Central memory CD8-positive, alpha-beta T cell (primary cell): ENCODE measurements around the gene CCDC171.
"Not testable (repeated sequence)": the region's sequence is repeated elsewhere in the genome, so short reads cannot be mapped to it uniquely, and the experiment has no call there.

ENCODE experiments used
- ATAC-seq: fragments of 150-1000 bp; cut with Tn5 transposase; replicated peaks from 2 replicates; pipeline ENCODE4 v1.10.0; 2022; ENCODE audit warnings: mild to moderate bottlenecking, moderate FRiP score, moderate number of reproducible peaks; ENCODE audit not compliant: poor library complexity, severe bottlenecking; ENCODE audit errors: extremely low read depth
- DNase-seq, 2 donors: peaks; one replicate each; pipeline ENCODE4 v3.0.0; 2021; ENCODE audit warnings: low spot score in 2 of 2
- H3K27ac Mint-ChIP-seq: one replicate; pipeline ENCODE4 v1.8.0; 2022; ENCODE audit warnings: low read depth, mild to moderate bottlenecking, moderate library complexity, mixed read lengths
- H3K27me3 Mint-ChIP-seq: one replicate; pipeline ENCODE4 v1.8.0; 2022; ENCODE audit warnings: mixed read lengths
- H3K36me3 Mint-ChIP-seq: one replicate; pipeline ENCODE4 v1.8.0; 2022; ENCODE audit warnings: mild to moderate bottlenecking, moderate library complexity, mixed read lengths; ENCODE audit not compliant: insufficient read depth
- H3K4me1 Mint-ChIP-seq: one replicate; pipeline ENCODE4 v1.8.0; 2022; ENCODE audit warnings: mixed read lengths
- H3K4me3 Mint-ChIP-seq: one replicate; pipeline ENCODE4 v1.8.0; 2022; ENCODE audit warnings: mild to moderate bottlenecking, moderate library complexity, mixed read lengths
- H3K9me3 Mint-ChIP-seq: one replicate; pipeline ENCODE4 v1.8.0; 2022; ENCODE audit warnings: mixed read lengths

CCDC171 gene

DNA sequence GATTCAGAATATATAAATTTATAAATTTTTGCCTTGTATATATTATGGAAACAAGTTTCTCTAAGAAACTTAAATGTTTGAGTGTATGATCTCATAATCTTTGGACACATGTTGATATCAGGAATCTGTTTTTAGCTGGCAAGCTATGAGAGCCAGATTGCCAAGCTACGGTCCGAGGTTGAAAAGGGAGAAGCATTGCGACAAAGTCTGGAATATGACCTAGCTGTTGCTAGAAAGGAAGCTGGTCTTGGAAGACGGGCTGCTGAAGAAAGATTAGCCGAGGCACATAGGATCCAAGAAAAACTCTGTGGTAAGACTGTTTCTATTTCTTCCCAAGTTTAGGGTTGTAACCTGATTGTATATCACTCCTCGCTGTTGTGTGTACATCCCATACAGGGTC, 25.9 kb downstream of the CCDC171 start:
- no peaks in the 10 kb centered on the region for H3K36me3 Mint-ChIP-seq
- ATAC-seq: no peak
- H3K4me1 Mint-ChIP-seq: no peaks in the 10 kb centered on the region
- no peaks in the 10 kb centered on the region for H3K27me3 Mint-ChIP-seq
- no peak for DNase-seq
- H3K4me3 Mint-ChIP-seq: no peak overlapping the region
- no peaks in the 10 kb centered on the region for H3K9me3 Mint-ChIP-seq
- H3K27ac Mint-ChIP-seq: no peak overlapping the region

DNA sequence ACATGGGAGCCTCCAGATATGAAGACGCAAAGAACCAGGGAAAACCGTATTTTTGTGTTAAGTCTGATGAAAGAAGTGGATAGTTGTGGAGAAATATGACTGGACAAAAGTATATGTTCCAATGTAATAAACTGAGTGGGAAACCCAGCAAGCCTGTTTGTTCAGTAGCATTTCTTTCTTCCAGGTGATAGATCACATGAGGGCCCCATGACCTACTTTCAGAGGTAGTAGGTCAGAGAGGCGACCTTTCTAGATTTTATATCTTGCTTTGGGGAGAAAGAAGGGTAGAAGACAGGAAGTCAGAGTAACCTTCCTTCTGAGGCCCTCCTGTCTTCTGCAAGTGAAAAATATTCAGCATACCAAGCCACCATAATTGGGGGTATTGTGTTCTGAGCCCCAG, 31.5 kb downstream of the CCDC171 start:
- ATAC-seq: no peak

DNA sequence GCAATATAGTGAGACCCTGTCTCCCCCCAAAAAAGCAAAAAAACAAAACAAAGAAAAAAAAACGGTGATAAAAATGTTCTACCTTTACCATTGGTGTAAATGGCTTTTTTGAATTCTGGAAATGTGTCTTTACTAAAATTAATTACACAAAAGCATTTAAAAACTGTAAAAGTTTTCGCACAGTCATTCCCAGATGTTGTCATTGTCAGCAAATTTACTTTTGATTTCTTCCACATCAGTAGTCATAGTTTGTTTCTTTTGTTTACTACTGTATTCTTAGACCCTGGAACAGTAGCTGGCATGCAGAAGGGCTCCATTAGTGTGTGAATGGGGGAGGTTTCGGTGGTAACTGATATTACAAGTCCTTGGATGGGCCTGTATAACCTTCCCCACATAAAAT, 39.5 kb downstream of the CCDC171 start:
- no peak for ATAC-seq
- Mint-ChIP-seq H3K27ac (no peak overlapping the region), H3K36me3 (no peaks in the 10 kb centered on the region), H3K27me3 (no peaks in the 10 kb centered on the region), H3K4me3 (no peak overlapping the region), H3K9me3 (no peaks in the 10 kb centered on the region), H3K4me1 (no peaks in the 10 kb centered on the region)
- no peak for DNase-seq

More for the DNA sequence above, 31.5 kb downstream of the CCDC171 start:
- DNase-seq: no peak
- Mint-ChIP-seq H3K4me1 (no peaks in the 10 kb centered on the region), H3K4me3 (no peak overlapping the region), H3K27ac (no peak overlapping the region), H3K9me3 (no peaks in the 10 kb centered on the region), H3K27me3 (no peaks in the 10 kb centered on the region), H3K36me3 (no peaks in the 10 kb centered on the region)

DNA sequence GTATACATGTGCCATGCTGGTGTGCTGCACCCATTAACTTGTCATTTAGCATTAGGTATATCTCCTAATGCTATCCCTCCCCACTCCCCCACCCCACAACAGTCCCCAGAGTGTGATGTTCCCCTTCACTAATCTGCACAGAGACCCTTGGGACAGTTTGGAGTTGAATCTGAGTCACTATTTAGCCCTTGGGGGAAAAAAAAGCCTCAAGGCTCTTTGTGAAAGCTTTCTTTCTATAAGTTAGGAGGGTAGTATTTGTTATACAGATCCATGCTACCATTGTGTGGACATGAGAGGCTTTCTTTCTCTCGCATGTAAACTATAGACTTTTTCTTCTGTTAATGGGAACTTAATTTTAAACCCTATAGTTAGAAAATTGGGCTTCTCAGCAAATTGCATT, 40.1 kb downstream of the CCDC171 start:
- H3K9me3 Mint-ChIP-seq, DNase-seq, H3K4me3 Mint-ChIP-seq, H3K4me1 Mint-ChIP-seq, ATAC-seq, H3K27ac Mint-ChIP-seq, H3K36me3 Mint-ChIP-seq, H3K27me3 Mint-ChIP-seq: not testable (repeated sequence)

DNA sequence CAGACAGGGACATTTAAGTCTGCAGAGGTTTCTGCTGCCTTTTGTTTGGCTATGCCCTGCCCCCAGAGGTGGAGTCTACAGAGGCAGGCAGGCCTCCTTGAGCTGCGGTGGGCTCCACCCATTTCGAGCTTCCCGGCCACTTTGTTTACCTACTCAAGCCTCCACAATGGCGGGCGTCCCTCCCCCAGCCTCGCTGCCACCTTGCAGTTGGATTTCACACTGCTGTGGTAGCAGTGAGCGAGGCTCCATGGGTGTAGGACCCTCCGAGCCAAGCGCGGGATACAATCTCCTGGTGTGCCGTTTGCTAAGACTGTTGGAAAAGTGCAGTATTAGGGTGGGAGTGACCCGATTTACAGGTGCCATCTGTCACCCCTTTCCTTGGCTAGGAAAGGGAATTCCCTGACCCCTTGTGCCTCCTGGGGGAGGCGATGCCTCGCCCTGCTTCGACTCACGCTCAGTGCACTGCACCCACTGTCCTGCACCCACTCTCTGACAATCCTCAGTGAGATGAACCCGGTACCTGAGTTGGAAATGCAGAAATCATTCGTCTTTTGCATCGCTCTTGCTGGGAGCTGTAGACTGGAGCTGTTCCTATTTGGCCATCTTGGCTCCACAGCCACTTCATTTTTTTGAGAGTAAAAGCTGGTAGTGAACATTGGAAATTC, 48.0 kb downstream of the CCDC171 start:
- not testable (repeated sequence) for H3K27ac Mint-ChIP-seq, H3K27me3 Mint-ChIP-seq, H3K9me3 Mint-ChIP-seq, ATAC-seq, H3K4me1 Mint-ChIP-seq, H3K4me3 Mint-ChIP-seq, DNase-seq, H3K36me3 Mint-ChIP-seq

DNA sequence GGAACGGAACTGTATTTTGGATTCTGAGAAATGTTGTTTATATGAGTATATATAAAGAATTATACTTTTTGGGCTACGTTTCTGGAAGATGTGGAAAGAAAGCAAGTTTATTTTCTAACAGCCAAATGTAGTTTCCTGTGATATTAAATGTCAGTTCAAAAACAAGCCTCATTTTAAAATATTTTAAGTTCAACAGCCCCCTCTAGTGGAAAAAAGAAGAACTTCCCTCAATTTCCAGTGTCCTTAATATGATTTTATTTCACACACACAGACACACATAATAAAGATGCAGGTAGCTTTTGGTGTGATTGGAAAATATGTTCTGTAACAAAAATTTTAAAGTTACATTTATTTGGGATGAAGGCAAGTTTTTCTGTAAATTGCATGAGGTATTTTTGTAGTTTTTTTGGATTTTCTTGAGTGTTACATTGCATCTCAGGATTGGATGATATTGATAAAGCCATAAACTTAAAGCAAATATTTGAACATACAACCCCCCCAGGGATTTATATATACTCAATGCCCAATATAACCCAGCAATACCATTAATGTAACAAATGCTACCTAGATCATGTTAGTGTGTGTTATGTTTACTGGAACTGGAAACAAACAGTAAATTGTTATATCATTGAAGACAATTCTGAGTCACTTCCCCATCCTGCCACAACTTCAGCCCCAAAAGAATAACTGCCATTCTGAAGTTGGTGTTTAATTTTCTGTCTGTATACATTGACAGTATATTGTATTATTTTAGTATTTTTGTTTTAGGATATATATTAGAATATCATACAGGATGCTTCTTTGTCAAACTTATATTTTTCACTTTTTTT, 54.0 kb downstream of the CCDC171 start:
- ATAC-seq (no peak), DNase-seq (no peak)
- Mint-ChIP-seq H3K4me1 (no peaks in the 10 kb centered on the region), H3K9me3 (no peaks in the 10 kb centered on the region), H3K27ac (no peak overlapping the region), H3K4me3 (no peak overlapping the region), H3K27me3 (no peaks in the 10 kb centered on the region), H3K36me3 (no peaks in the 10 kb centered on the region)

DNA sequence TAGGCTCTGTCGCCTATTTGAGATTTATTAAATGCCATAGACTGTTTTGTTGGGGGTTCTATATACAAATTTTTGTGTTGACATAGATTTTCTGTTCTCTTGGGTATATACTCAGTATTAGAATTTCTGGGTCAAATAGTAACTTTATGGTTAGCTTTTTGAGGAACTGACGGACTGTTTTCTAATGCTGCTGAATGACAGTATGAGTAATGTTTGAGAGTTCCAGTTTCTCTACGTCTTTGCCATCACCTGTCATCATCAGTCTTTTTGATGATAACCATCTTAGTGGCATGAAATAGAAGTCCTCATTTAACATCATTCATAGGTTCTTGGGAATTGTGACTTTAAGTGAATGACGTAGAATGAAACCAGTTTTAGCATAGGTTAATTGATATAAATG, 60.1 kb downstream of the CCDC171 start:
- no peak for DNase-seq
- Mint-ChIP-seq H3K27me3 (no peaks in the 10 kb centered on the region), H3K4me1 (no peaks in the 10 kb centered on the region), H3K4me3 (no peak overlapping the region), H3K27ac (no peak overlapping the region), H3K9me3 (no peaks in the 10 kb centered on the region), H3K36me3 (no peaks in the 10 kb centered on the region)
- no peak for ATAC-seq

DNA sequence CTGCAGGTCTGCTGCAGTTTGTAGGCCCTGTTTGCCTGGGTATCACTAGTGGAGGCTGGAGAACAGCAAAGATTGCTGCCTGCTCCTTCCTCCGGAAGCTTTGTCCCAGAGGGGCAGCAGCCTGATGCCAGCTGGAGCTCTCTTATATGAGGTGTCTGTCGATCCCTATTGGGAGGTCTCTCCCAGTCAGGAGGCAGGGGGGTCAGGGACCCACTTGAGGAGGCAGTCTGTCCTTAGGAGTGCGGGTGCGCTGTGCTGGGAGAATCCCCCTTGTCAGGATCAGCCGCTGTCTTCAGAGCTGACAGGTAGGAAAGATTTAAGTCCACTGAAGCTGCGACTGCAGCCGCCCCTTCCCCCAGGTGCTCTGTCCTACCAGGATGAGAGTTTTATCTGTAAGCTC, 64.9 kb downstream of the CCDC171 start:
- Mint-ChIP-seq H3K27ac (no peak overlapping the region), H3K36me3 (no peaks in the 10 kb centered on the region), H3K4me1 (no peaks in the 10 kb centered on the region), H3K27me3 (no peaks in the 10 kb centered on the region), H3K4me3 (no peak overlapping the region), H3K9me3 (no peaks in the 10 kb centered on the region)
- ATAC-seq: no peak
- no peak for DNase-seq

DNA sequence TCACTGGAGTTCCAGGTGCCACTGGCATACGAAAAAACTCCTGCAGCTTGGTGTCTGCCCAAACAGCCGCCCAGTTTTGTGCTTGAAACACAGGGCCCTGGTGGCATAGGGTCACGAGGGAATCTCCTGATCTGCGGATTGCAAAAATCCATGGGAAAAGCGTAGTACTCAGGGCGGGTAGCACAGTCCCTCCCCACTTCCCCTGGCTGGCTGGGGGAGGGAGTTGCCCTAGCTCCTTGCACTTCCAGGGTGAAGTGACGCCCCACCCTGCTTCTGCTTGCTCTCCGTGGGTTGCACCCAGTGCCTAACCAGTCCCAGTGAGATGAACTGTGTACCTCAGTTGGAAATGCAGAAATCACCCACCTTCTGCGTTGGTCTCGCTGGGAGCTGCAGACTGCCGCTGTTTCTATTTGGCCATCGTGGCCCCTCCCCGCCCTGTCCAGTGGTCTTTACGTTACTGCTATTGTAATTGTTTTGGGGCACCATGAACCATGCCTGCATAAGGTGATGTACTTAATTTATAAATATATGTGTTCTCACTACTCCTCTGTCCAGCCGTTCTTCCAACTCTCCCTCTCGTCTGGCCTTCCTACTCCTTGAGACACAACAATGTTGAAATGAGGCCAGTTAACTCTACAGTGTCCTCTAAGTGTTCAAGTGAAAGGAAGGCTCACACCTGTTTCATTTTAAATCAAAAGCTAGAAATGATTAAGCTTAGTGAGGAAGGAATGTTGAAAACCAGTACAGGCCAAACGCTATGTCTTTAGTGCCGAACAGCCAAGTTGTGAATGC, 65.9 kb downstream of the CCDC171 start:
- H3K27ac Mint-ChIP-seq: no peak overlapping the region
- H3K27me3 Mint-ChIP-seq: no peaks in the 10 kb centered on the region
- ATAC-seq: no peak
- no peaks in the 10 kb centered on the region for H3K9me3 Mint-ChIP-seq
- H3K36me3 Mint-ChIP-seq: no peaks in the 10 kb centered on the region
- no peaks in the 10 kb centered on the region for H3K4me1 Mint-ChIP-seq
- no peak overlapping the region for H3K4me3 Mint-ChIP-seq
- DNase-seq: no peak

DNA sequence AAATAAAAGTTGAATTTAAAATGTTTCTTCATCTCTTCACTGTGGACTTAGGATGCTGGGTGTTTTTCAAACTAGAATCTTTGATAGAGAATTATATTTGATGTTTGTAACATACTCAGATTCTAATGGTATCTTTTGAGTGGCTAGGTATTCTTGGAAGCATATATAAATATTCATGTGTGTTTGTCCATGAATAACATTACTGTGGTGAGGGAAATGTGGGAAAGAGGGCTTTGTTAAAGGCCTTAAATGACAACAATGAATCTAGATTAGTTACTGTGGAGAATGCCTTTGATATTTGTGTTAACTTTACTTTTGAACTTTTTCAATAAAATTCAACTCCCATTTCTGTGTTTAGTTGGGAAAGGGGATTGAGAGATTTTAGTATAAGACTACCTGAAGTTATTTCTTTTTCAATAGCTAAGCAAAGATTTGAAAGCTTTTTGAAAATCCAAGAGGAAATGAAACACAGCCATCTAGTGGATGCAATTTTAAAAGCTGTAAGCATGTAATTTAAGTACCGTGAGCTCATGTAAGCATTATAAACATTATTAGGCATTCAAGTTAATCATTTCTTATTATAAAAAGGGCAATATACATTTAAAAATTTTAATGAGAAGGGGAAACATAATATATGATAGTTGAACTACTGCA, 69.6 kb downstream of the CCDC171 start:
- Mint-ChIP-seq H3K4me1 (no peaks in the 10 kb centered on the region), H3K9me3 (no peaks in the 10 kb centered on the region), H3K27me3 (no peaks in the 10 kb centered on the region), H3K36me3 (no peaks in the 10 kb centered on the region), H3K27ac (no peak overlapping the region), H3K4me3 (no peak overlapping the region)
- ATAC-seq (no peak), DNase-seq (no peak)

DNA sequence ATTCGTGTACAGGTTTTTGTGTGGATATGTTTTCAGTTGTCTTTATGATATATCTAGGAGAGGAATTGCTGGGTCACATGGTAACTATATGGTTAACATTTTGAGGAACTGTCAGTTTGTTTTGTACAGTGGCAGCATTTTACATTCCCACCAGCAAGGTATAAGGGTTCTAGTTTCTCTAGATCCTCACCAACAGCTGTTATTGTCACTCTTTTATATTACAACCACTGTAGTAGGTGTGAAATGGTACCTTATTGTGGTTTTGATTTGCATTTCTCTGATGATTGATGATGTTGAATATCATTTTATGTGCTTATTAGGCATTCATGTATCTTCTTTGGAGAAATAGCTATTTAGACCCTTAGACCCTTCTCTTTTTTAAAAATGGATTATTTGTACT, 82.9 kb downstream of the CCDC171 start:
- Mint-ChIP-seq H3K4me1 (no peaks in the 10 kb centered on the region), H3K4me3 (no peak overlapping the region), H3K36me3 (no peaks in the 10 kb centered on the region), H3K9me3 (no peaks in the 10 kb centered on the region), H3K27ac (no peak overlapping the region), H3K27me3 (no peaks in the 10 kb centered on the region)
- no peak for ATAC-seq
- DNase-seq: no peak

DNA sequence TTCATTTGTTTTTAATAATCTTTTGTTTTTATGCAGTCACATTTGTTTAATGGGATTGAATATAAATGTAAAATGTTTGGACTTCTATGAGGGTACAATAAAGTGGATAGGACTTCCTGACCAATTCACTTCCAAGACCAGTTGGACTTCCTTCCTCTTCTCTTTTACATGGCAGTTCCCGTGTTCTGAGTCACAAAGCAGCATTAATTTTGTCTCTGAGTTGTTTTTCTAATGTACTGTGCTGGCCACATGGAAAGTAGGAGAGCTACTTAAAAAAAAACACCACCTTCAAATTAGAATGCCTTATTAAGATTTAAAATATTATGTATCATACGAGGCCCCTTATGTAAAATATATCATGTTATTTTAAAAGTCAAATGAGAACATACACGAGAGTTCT, 87.3 kb downstream of the CCDC171 start:
- Mint-ChIP-seq H3K4me3 (no peak overlapping the region), H3K36me3 (peaks cover 3% of the 10 kb centered on the region), H3K4me1 (no peaks in the 10 kb centered on the region), H3K27ac (no peak overlapping the region), H3K9me3 (no peaks in the 10 kb centered on the region), H3K27me3 (peaks cover 14% of the 10 kb centered on the region)
- no peak for ATAC-seq
- no peak for DNase-seq
